Measurements from ENCODE around the gene PPP1R3C. TPM values are rescaled to one million over a fixed set of nuclear protein-coding genes. Genes with fewer than 3 reads are reported as not detected.

Gene PPP1R3C
- total RNA-seq, 1 donor from 2014 or later: 3.7 TPM

- Histone ChIP-seq H3K4me2 (ENCODE audit: low read length) (no peak overlapping the region), H4K20me1 (ENCODE audit: insufficient read depth, low read length) (no peaks in the 10 kb centered on the region), H3K4me1 (ENCODE audit: insufficient read depth, low read length) (peaks cover 28% of the 10 kb centered on the region), H2AFZ (ENCODE audit: low read depth, low read length) (no peak overlapping the region), H3K9me3 (ENCODE audit: insufficient read depth, low read depth, low read length) (no peaks in the 10 kb centered on the region), H3K27me3 (ENCODE audit: insufficient read depth, low read length) (no peaks in the 10 kb centered on the region), H3K27ac (ENCODE audit: low read depth, low read length) (no peak overlapping the region), H3K9ac (ENCODE audit: low read length) (no peak overlapping the region), H3K79me2 (ENCODE audit: insufficient read depth, low read length) (no peaks in the 10 kb centered on the region), H3K36me3 (ENCODE audit: insufficient read depth, low read length) (no peaks in the 10 kb centered on the region), H3K4me3 (ENCODE audit: insufficient read depth, low read depth, low read length) (no peak overlapping the region)
- no peak for DNase-seq (ENCODE audit: low read depth)
- Mint-ChIP-seq H3K27ac (ENCODE audit: unreplicated experiment) (no peak overlapping the region), H3K4me1 (ENCODE audit: low read depth, unreplicated experiment) (peaks cover 30% of the 10 kb centered on the region), H3K27me3 (ENCODE audit: low read depth, unreplicated experiment) (no peaks in the 10 kb centered on the region), H3K4me3 (ENCODE audit: unreplicated experiment) (no peak overlapping the region), H3K36me3 (ENCODE audit: low read depth, unreplicated experiment) (no peaks in the 10 kb centered on the region), H3K9me3 (ENCODE audit: unreplicated experiment) (peaks cover 5% of the 10 kb centered on the region)
- no peak for FAIRE-seq
- TF ChIP-seq, protein P1, sequence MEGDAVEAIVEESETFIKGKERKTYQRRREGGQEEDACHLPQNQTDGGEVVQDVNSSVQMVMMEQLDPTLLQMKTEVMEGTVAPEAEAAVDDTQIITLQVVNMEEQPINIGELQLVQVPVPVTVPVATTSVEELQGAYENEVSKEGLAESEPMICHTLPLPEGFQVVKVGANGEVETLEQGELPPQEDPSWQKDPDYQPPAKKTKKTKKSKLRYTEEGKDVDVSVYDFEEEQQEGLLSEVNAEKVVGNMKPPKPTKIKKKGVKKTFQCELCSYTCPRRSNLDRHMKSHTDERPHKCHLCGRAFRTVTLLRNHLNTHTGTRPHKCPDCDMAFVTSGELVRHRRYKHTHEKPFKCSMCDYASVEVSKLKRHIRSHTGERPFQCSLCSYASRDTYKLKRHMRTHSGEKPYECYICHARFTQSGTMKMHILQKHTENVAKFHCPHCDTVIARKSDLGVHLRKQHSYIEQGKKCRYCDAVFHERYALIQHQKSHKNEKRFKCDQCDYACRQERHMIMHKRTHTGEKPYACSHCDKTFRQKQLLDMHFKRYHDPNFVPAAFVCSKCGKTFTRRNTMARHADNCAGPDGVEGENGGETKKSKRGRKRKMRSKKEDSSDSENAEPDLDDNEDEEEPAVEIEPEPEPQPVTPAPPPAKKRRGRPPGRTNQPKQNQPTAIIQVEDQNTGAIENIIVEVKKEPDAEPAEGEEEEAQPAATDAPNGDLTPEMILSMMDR (IDR thresholded peaks at IDR 0.05; ENCODE audit: insufficient read depth, low read depth, low read length): no peak
- no peak for TF ChIP-seq EZH2 (IDR thresholded peaks at IDR 0.05; ENCODE audit: insufficient read depth, low read length)
Measured at GRCh38 chr10:91602868-91603568, 29.9 kb downstream of the PPP1R3C start.

- Histone ChIP-seq H3K27me3 (ENCODE audit: insufficient read depth, low read length) (no peaks in the 10 kb centered on the region), H3K9ac (ENCODE audit: low read length) (no peak overlapping the region), H3K4me3 (ENCODE audit: insufficient read depth, low read depth, low read length) (no peak overlapping the region), H3K27ac (ENCODE audit: low read depth, low read length) (no peak overlapping the region), H3K4me2 (ENCODE audit: low read length) (no peak overlapping the region), H3K79me2 (ENCODE audit: insufficient read depth, low read length) (no peaks in the 10 kb centered on the region), H3K36me3 (ENCODE audit: insufficient read depth, low read length) (no peaks in the 10 kb centered on the region), H3K4me1 (ENCODE audit: insufficient read depth, low read length) (peaks cover 33% of the 10 kb centered on the region), H3K9me3 (ENCODE audit: insufficient read depth, low read depth, low read length) (no peaks in the 10 kb centered on the region), H2AFZ (ENCODE audit: low read depth, low read length) (no peak overlapping the region), H4K20me1 (ENCODE audit: insufficient read depth, low read length) (no peaks in the 10 kb centered on the region)
- Mint-ChIP-seq H3K27ac (ENCODE audit: unreplicated experiment) (no peak overlapping the region), H3K27me3 (ENCODE audit: low read depth, unreplicated experiment) (no peaks in the 10 kb centered on the region), H3K9me3 (ENCODE audit: unreplicated experiment) (peaks cover 5% of the 10 kb centered on the region), H3K4me1 (ENCODE audit: low read depth, unreplicated experiment) (peaks cover 36% of the 10 kb centered on the region), H3K36me3 (ENCODE audit: low read depth, unreplicated experiment) (no peaks in the 10 kb centered on the region), H3K4me3 (ENCODE audit: unreplicated experiment) (no peak overlapping the region)
- DNase-seq (ENCODE audit: low read depth) (no peak), FAIRE-seq (no peak)
- TF ChIP-seq, protein P1 (IDR thresholded peaks at IDR 0.05; ENCODE audit: insufficient read depth, low read depth, low read length): no peak
- TF ChIP-seq EZH2 (IDR thresholded peaks at IDR 0.05; ENCODE audit: insufficient read depth, low read length): no peak
Measured at GRCh38 chr10:91602449-91602848, 30.4 kb downstream of the PPP1R3C start.

DNA sequence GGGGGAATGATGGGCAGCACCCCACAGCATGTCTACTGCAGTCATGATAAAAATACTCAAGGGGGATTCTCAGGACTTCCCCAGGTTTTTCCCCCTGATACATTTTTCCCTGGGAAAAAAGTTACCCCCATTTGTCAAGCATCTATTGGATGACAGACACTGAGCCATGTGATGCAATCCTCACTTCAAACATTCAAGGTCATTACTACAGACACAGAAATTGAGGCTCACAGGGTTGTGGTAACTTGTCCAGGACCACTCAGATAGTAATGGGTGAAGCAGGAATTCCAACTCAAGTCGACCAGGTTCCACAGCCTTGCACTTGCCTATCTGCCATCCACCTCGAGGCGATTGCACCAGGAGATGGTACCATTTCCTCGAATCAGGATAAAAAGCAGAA, 31.7 kb downstream of the PPP1R3C start:
- Mint-ChIP-seq H3K4me3 (ENCODE audit: unreplicated experiment) (no peak overlapping the region), H3K4me1 (ENCODE audit: low read depth, unreplicated experiment) (peaks cover 46% of the 10 kb centered on the region), H3K27ac (ENCODE audit: unreplicated experiment) (no peak overlapping the region), H3K27me3 (ENCODE audit: low read depth, unreplicated experiment) (no peaks in the 10 kb centered on the region), H3K36me3 (ENCODE audit: low read depth, unreplicated experiment) (no peaks in the 10 kb centered on the region), H3K9me3 (ENCODE audit: unreplicated experiment) (peaks cover 5% of the 10 kb centered on the region)
- DNase-seq (ENCODE audit: low read depth) (no peak), FAIRE-seq (no peak)
- TF ChIP-seq EZH2 (IDR thresholded peaks at IDR 0.05; ENCODE audit: insufficient read depth, low read length): no peak
- TF ChIP-seq, protein P1 (IDR thresholded peaks at IDR 0.05; ENCODE audit: insufficient read depth, low read depth, low read length): no peak
- no peaks in the 10 kb centered on the region for H4K20me1 ChIP-seq (ENCODE audit: insufficient read depth, low read length)
- peaks cover 42% of the 10 kb centered on the region for H3K4me1 ChIP-seq (ENCODE audit: insufficient read depth, low read length)
- no peak overlapping the region for H3K9ac ChIP-seq (ENCODE audit: low read length)
- H2AFZ ChIP-seq (ENCODE audit: low read depth, low read length): no peak overlapping the region
- no peaks in the 10 kb centered on the region for H3K27me3 ChIP-seq (ENCODE audit: insufficient read depth, low read length)
- no peak overlapping the region for H3K4me3 ChIP-seq (ENCODE audit: insufficient read depth, low read depth, low read length)
- no peaks in the 10 kb centered on the region for H3K9me3 ChIP-seq (ENCODE audit: insufficient read depth, low read depth, low read length)
- H3K36me3 ChIP-seq (ENCODE audit: insufficient read depth, low read length): no peaks in the 10 kb centered on the region
- no peaks in the 10 kb centered on the region for H3K79me2 ChIP-seq (ENCODE audit: insufficient read depth, low read length)
- H3K4me2 ChIP-seq (ENCODE audit: low read length): no peak overlapping the region
- H3K27ac ChIP-seq (ENCODE audit: low read depth, low read length): no peak overlapping the region
